ENCODE data around the gene PIGW.

PIGW gene

GRCh38 chr17:36525113-36525512 is 9.7 kb upstream of the PIGW start:
- Histone ChIP-seq H3K4me3 (ENCODE audit: severe bottlenecking) (no peak overlapping the region), H3K27ac (ENCODE audit: poor library complexity, severe bottlenecking) (peak overlapping the region; percentile 19), H3K9me3 (ENCODE audit: severe bottlenecking) (no peaks in the 10 kb centered on the region), H3K27me3 (ENCODE audit: insufficient read depth, poor library complexity, severe bottlenecking) (no peaks in the 10 kb centered on the region), H3K36me3 (ENCODE audit: low read depth) (peaks cover 89% of the 10 kb centered on the region), H3K4me1 (ENCODE audit: insufficient read depth, poor library complexity, severe bottlenecking) (peaks cover 9% of the 10 kb centered on the region)
- DNase-seq (ENCODE audit: low spot score) (no peak), ATAC-seq (ENCODE audit: low read depth) (no peak)
- TF ChIP-seq, protein P1, sequence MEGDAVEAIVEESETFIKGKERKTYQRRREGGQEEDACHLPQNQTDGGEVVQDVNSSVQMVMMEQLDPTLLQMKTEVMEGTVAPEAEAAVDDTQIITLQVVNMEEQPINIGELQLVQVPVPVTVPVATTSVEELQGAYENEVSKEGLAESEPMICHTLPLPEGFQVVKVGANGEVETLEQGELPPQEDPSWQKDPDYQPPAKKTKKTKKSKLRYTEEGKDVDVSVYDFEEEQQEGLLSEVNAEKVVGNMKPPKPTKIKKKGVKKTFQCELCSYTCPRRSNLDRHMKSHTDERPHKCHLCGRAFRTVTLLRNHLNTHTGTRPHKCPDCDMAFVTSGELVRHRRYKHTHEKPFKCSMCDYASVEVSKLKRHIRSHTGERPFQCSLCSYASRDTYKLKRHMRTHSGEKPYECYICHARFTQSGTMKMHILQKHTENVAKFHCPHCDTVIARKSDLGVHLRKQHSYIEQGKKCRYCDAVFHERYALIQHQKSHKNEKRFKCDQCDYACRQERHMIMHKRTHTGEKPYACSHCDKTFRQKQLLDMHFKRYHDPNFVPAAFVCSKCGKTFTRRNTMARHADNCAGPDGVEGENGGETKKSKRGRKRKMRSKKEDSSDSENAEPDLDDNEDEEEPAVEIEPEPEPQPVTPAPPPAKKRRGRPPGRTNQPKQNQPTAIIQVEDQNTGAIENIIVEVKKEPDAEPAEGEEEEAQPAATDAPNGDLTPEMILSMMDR (IDR thresholded peaks at IDR 0.05; ENCODE audit: poor library complexity, severe bottlenecking), result no peak

GRCh38 chr17:36525888-36526287 is 8.9 kb upstream of the PIGW start:
- TF ChIP-seq, protein P1 (IDR thresholded peaks at IDR 0.05; ENCODE audit: poor library complexity, severe bottlenecking), result no peak
- ATAC-seq (ENCODE audit: low read depth), result no peak
- peaks cover 9% of the 10 kb centered on the region for H3K4me1 ChIP-seq (ENCODE audit: insufficient read depth, poor library complexity, severe bottlenecking)
- DNase-seq (ENCODE audit: low spot score), result no peak
- H3K27me3 ChIP-seq (ENCODE audit: insufficient read depth, poor library complexity, severe bottlenecking), result no peaks in the 10 kb centered on the region
- no peak overlapping the region for H3K27ac ChIP-seq (ENCODE audit: poor library complexity, severe bottlenecking)
- H3K9me3 ChIP-seq (ENCODE audit: severe bottlenecking), result no peaks in the 10 kb centered on the region
- no peak overlapping the region for H3K4me3 ChIP-seq (ENCODE audit: severe bottlenecking)
- H3K36me3 ChIP-seq (ENCODE audit: low read depth), result peaks cover 86% of the 10 kb centered on the region

GRCh38 chr17:36527621-36528250 is 7.1 kb upstream of the PIGW start:
- Histone ChIP-seq H3K27ac (ENCODE audit: poor library complexity, severe bottlenecking) (no peak overlapping the region), H3K9me3 (ENCODE audit: severe bottlenecking) (no peaks in the 10 kb centered on the region), H3K4me1 (ENCODE audit: insufficient read depth, poor library complexity, severe bottlenecking) (peaks cover 9% of the 10 kb centered on the region), H3K27me3 (ENCODE audit: insufficient read depth, poor library complexity, severe bottlenecking) (no peaks in the 10 kb centered on the region), H3K4me3 (ENCODE audit: severe bottlenecking) (no peak overlapping the region), H3K36me3 (ENCODE audit: low read depth) (peaks cover 90% of the 10 kb centered on the region)
- DNase-seq (ENCODE audit: low spot score), result no peak
- TF ChIP-seq, protein P1 (IDR thresholded peaks at IDR 0.05; ENCODE audit: poor library complexity, severe bottlenecking), result no peak
- no peak for ATAC-seq (ENCODE audit: low read depth)

DNA sequence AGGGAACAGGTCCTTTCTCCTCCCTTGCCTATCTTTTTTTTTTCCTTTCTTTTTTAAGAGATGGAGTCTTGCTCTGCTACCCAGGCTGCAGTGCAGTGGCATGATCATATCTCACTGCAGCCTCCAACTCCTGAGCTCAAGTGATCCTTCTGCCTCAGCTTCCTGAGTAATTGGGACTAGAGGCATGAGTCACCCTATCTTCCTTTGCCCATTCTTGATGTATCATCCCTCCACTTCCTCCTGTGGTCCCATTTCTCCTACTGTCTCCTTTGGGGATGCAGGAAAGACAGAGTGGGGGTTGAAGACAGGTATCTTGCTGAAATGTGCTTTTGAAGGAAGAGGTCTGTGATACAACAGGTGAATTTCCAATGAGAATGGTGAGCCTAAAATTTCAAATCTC is 5.7 kb upstream of the PIGW start:
- H3K9me3 ChIP-seq (ENCODE audit: severe bottlenecking), result no peaks in the 10 kb centered on the region
- peaks cover 9% of the 10 kb centered on the region for H3K4me1 ChIP-seq (ENCODE audit: insufficient read depth, poor library complexity, severe bottlenecking)
- H3K4me3 ChIP-seq (ENCODE audit: severe bottlenecking), result no peak overlapping the region
- no peak for DNase-seq (ENCODE audit: low spot score)
- H3K27me3 ChIP-seq (ENCODE audit: insufficient read depth, poor library complexity, severe bottlenecking), result no peaks in the 10 kb centered on the region
- peak; percentile 47 for ATAC-seq (ENCODE audit: low read depth)
- peaks cover 90% of the 10 kb centered on the region for H3K36me3 ChIP-seq (ENCODE audit: low read depth)
- TF ChIP-seq, protein P1 (IDR thresholded peaks at IDR 0.05; ENCODE audit: poor library complexity, severe bottlenecking), result no peak
- peak overlapping the region; percentile 26 for H3K27ac ChIP-seq (ENCODE audit: poor library complexity, severe bottlenecking)

DNA sequence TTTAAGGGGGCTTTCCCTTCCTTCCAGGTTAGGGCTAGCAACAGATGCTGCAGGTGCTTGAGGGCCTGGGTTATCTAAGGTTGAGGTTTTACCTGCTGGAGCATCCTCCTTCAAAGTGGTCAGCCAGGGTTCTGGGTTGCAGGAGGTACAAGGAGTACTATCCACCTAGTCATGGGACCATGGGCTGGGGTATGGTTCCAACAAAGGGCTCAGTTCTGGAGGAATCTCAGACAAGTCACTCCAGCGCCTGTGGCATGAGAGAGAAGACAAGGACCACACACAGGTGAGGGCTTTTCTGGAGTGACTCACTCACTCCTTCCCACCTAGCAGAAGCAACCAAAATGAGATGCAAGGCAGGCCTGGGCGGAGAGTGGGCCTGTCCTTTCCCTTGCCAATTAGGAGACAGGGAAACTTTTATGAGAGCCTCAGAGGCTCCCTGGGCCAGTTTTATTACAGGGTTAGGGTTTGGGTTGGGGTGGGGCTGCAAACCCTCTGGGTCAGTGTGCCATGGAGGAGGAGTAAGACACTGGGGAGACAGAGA is 2.3 kb upstream of the PIGW start:
- DNase-seq (ENCODE audit: low spot score) (no peak), ATAC-seq (ENCODE audit: low read depth) (no peak)
- Histone ChIP-seq H3K4me1 (ENCODE audit: insufficient read depth, poor library complexity, severe bottlenecking) (peaks cover 5% of the 10 kb centered on the region), H3K36me3 (ENCODE audit: low read depth) (peaks cover 66% of the 10 kb centered on the region), H3K27me3 (ENCODE audit: insufficient read depth, poor library complexity, severe bottlenecking) (no peaks in the 10 kb centered on the region), H3K27ac (ENCODE audit: poor library complexity, severe bottlenecking) (peak overlapping the region; percentile 90), H3K4me3 (ENCODE audit: severe bottlenecking) (no peak overlapping the region), H3K9me3 (ENCODE audit: severe bottlenecking) (no peaks in the 10 kb centered on the region)
- TF ChIP-seq, protein P1 (IDR thresholded peaks at IDR 0.05; ENCODE audit: poor library complexity, severe bottlenecking), result no peak
